Heart left ventricle (tissue), 13 donors: ENCODE measurements around the gene DDX4.

ENCODE experiments used
- POLR2A ChIP-seq, 2 donors: fragments of 450-650 bp; IDR thresholded peaks; one replicate each; pipeline ENCODE4 v1.6.1; 2017; ENCODE audit warnings: antibody characterized with exemption in 2 of 2, mild to moderate bottlenecking in 2 of 2, moderate library complexity in 2 of 2
- TF ChIP-seq, protein P1 (sequence below), 12 donors: fragments of 200-600 bp; sonication (generic) in 4 of 12; IDR thresholded peaks; one replicate each; pipeline versions ENCODE4 v1.5.0 to v1.8.0; 2018 to 2022; ENCODE audit warnings: antibody characterized with exemption in 12 of 12, mild to moderate bottlenecking in 5 of 12
- donor health status: ischemic (EF 13 %, LVEDD 7.1; RV severe dilation, severe dysfunction).
- donor health status: DM: no; HTN: yes; CAD: no.
- donor health status: DM: no; HTN: no; CAD: no.
- donor health status: ischemic (EF 25% LVEDD 6.9; RV normal size, moderate dysfunction).
- donor health status: ischemic (EF 25% LVEDD 5.7; RV mildly dilated, moderate dysfunction).
- donor health status: ischemic (EF 35%, LVEDD 5.7; RV mildly dilated, moderate dysfunction).
- donor health status: nonischemic (EF 11% LVEDD 7.7; RV severe dilation, severe dysfunction).
- donor health status: DM: yes; HTN: yes; CAD: no.
- donor health status: PGD.
- donor health status: ischemic (EF 29% LVEDD 5.4; RV normal size, mild dysfunction).
- donor health status: nonischemic (EF 23%, LVEDD 6.1; RV moderate dilation, normal function).

DNA sequence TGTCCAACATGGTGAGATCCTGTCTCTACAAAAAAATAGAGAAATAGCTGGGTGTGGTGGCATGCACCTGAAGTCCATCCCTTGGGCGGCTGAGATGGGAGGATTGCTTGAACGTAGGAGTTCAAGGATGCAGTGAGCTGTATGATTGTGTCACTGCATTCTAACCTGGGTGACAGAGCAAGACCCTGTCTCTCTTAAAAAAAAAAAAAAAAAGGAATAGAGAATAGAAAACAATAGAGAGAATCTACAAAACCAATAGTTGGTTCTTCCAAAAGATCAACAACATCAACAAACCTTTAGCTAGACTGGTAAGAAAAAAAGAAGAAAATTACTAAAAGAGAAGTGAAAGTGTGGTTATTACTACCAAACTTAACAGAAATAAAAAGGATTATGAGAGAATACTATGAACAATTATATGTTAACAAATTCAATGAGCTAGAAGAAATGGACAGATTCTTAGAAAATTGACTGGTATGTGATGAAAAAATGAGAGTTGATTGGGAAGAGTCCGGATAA lies 17.6 kb upstream of the DDX4 start:
- TF ChIP-seq, protein P1, sequence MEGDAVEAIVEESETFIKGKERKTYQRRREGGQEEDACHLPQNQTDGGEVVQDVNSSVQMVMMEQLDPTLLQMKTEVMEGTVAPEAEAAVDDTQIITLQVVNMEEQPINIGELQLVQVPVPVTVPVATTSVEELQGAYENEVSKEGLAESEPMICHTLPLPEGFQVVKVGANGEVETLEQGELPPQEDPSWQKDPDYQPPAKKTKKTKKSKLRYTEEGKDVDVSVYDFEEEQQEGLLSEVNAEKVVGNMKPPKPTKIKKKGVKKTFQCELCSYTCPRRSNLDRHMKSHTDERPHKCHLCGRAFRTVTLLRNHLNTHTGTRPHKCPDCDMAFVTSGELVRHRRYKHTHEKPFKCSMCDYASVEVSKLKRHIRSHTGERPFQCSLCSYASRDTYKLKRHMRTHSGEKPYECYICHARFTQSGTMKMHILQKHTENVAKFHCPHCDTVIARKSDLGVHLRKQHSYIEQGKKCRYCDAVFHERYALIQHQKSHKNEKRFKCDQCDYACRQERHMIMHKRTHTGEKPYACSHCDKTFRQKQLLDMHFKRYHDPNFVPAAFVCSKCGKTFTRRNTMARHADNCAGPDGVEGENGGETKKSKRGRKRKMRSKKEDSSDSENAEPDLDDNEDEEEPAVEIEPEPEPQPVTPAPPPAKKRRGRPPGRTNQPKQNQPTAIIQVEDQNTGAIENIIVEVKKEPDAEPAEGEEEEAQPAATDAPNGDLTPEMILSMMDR (IDR thresholded peaks at IDR 0.05) = no peak
- no peak for TF ChIP-seq POLR2A (IDR thresholded peaks at IDR 0.05)
